ENCODE measurements around the gene RNF168.
"Not testable (repeated sequence)": the region's sequence is repeated elsewhere in the genome, so short reads cannot be mapped to it uniquely, and the experiment has no call there.

Gene RNF168

GRCh38 chr3:196503196-196504076, at the start of gene RNF168:
Gene RNF168, minus strand, starts transcription at chr3:196503768. Its CDS starts 595 bp downstream, at chr3:196503173.
- DNase-seq, result peak; percentile 88

DNA sequence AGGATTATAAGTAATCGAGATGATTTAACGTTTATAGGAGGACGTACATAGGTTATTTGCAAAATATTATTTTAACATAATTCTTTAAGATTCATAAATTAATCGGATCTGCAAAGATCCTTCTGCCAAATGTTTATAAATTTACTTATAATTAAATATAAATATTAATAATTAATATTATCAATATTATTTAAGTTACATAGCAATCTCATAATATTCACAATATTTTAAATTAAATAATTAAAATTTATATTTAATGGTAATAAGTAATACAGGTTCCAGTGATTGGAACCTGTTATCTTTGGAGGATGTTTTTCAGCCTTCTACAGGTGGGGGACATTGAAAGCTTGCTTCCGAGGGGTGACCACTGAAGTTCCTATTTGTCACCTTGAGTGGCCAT, 48.7 kb upstream of the RNF168 start:
- no peak for DNase-seq

GRCh38 chr3:196550172-196550571, 46.6 kb upstream of the RNF168 start:
- not testable (repeated sequence) for DNase-seq

DNA sequence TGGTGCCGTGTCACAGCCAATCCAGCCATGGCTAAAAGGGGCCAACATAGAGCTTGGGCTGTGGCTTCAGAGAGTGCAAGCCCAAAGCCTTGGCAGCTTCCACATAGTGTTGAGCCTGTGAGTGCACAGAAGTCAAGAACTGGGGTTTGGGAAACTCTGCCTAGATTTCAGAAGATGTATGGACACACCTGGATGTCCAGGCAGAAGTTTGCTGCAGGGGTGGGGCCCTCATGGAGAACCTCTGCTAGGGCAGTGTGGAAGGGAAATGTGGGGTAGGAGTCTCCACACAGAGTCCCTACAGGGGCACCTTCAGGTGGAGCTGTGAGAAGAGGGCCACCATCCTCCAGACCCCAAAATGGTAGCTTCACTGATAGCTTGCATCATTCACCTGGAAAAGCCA, 45.7 kb upstream of the RNF168 start:
- DNase-seq, result not testable (repeated sequence)

- DNase-seq, result no peak
Measured at GRCh38 chr3:196547067-196547466, 43.5 kb upstream of the RNF168 start.

- DNase-seq, result no peak
Measured at GRCh38 chr3:196546537-196546936, 43.0 kb upstream of the RNF168 start.

- no peak for DNase-seq
Measured at GRCh38 chr3:196544491-196544992, 41.0 kb upstream of the RNF168 start.

- DNase-seq, result no peak
Measured at GRCh38 chr3:196541684-196542445, 38.3 kb upstream of the RNF168 start.

- no peak for DNase-seq
Measured at GRCh38 chr3:196537319-196537984, 33.9 kb upstream of the RNF168 start.

GRCh38 chr3:196533260-196533681, 29.7 kb upstream of the RNF168 start:
- no peak for DNase-seq

- no peak for DNase-seq
Measured at GRCh38 chr3:196531418-196531817, 27.9 kb upstream of the RNF168 start.

DNA sequence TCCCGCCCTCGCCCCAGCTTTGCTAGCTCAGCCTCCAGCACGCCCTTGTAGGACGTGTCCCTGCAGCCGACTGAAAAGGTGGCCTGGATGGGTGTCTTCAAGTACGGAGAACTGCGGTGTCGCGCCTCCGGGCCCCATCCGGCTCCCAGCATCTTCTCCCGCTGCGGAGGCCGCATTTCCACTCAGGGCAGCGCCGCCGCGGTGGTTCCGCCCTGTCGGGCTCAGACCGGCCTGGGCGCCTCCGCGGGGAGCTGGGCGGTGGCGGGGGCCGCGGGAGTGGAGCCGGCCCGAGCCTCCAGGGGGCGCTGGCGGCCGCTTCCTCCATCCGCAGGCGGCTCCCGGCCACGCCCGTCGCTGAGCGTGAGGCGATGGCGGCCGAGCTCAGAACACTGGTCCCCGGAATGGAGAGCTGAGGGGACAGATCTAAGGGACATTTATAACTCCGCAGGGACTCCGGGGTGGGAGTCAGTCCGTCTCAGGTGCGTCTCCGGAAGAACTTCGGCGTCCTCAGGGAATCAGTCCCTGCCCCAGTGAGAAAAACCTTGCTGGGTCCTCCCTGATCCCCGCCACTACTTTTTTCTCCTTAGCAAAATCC, 25.2 kb upstream of the RNF168 start:
- DNase-seq, result no peak

- no peak for DNase-seq
Measured at GRCh38 chr3:196525141-196525540, 21.6 kb upstream of the RNF168 start.

- DNase-seq, result no peak
Measured at GRCh38 chr3:196524527-196524926, 21.0 kb upstream of the RNF168 start.

- no peak for DNase-seq
Measured at GRCh38 chr3:196523841-196524240, 20.3 kb upstream of the RNF168 start.

GRCh38 chr3:196521291-196521690, 17.7 kb upstream of the RNF168 start:
- not testable (repeated sequence) for DNase-seq

DNA sequence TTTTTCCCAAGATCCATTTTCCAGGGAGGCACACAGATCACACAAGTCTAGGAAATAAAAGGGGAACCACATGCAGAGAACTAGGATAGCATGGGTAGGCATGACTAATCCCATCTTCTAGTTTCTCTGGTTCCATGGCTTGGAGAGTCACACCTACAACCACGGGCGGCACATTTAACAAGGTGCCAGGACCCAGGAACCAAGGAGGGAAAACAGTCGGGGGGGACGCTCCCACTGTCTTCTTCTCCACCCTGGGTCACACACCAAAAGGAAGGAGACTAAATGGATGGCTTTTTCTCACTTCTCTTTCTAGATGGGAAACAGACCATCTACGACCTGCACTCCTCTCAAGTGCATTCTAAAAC, 16.1 kb upstream of the RNF168 start:
- no peak for DNase-seq

DNA sequence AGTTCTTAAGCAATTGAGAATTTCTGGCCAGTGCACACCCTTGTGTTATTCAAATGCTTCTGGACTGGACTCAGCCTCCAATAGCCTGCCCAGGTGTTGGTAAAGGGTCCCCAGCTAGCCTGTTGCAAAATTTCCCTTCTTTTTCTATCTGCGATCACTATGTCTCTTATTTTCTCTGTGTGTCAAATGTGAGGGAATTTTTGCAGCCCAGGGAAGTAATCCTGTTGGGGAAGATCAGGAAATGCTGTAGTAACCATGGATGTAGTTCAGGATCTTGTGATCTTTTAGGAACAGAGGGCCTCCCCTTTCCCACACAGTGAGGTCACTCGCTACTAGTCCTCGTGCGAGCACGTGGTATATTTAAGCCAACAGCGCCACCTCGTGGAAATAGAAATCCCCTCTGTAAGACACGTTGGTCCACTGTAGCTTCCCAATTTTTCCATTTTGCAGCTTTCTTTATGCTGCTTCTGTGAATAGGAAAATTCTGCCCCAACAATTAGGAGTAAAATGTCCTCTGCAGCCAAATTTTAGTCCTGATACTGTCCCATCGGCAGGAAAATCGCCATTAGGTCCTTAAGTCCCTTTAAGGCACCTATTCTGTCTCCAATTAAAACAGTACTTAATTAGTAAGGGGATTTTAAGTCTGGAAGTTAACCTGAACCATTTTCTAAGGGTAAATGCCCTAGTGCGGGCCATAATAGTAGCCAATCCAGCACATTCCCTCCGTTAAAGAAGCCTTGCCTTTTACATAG, 15.6 kb upstream of the RNF168 start:
- peak; percentile 75 for DNase-seq

GRCh38 chr3:196517919-196518318, 14.4 kb upstream of the RNF168 start:
- peak; percentile 97 for DNase-seq

- DNase-seq, result no peak
Measured at GRCh38 chr3:196517162-196517800, 13.7 kb upstream of the RNF168 start.

DNA sequence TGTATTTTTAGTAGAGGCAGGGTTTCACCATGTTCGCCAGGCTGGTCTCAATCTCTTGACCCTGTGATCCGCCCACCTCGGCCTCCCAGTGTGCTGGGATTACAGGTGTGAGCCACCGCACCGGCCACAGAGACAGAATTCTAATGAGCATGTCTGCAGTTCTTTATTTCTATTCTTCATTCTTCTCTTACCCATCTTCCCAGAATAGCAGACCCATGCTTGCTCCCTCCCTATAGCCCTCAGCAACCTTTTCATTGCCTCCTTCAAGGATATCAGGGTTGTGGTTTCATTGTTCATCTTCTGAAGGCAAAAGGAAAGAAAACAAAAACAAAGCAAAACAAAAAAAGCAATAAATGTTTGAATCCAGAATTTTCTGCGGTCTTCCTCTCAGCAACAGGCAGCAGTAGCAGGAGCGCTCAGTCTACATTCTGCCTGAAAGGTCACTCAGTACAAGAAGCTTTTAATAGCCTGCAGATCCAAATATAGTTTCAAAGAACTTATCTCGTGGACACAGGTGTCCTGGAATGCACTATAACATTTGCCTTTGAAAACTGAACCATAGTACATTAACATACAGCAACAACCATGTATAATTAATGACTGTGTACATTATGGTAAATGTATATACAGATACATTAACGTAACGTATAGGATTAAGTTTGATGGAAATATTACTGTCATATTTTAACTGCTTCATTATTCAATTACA, 11.5 kb upstream of the RNF168 start, which contains the start of gene SMCO1:
SMCO1 (minus strand) TSS at position 434 of the 709 bp plus-strand sequence; CDS start at position 297, 137 bp downstream.
- no peak for DNase-seq

All from NCI-H1048 (cell line).